HUES48 (cell line): ENCODE measurements around the gene HCFC1.

Source experiments
- H3K27ac ChIP-seq: one replicate; pipeline ENCODE4 v1.7.0; 2013; ENCODE audit warnings: low read depth, low read length, inconsistent platforms
- H3K27me3 ChIP-seq: 2 replicates; pipeline ENCODE4 v1.6.1; 2013; ENCODE audit warnings: mild to moderate bottlenecking, low read length; ENCODE audit not compliant: control insufficient read depth, insufficient read depth
- H3K36me3 ChIP-seq: 2 replicates; pipeline ENCODE4 v1.6.1; 2013; ENCODE audit warnings: low read length; ENCODE audit not compliant: control insufficient read depth, insufficient read depth
- H3K4me1 ChIP-seq: 2 replicates; pipeline ENCODE4 v1.6.1; 2013; ENCODE audit warnings: mild to moderate bottlenecking, low read length; ENCODE audit not compliant: control insufficient read depth, insufficient read depth
- H3K4me3 ChIP-seq: 2 replicates; pipeline ENCODE4 v1.5.1; 2013; ENCODE audit warnings: mild to moderate bottlenecking, low read depth, low read length
- H3K9ac ChIP-seq: 2 replicates; pipeline ENCODE4 v1.6.1; 2013; ENCODE audit warnings: mild to moderate bottlenecking, low read depth, low read length, moderate library complexity
- H3K9me3 ChIP-seq: 2 replicates; pipeline ENCODE4 v1.6.1; 2013; ENCODE audit warnings: low read length; ENCODE audit not compliant: control insufficient read depth, insufficient read depth

Gene HCFC1

GRCh38 chrX:153906126-153906917 lies 65.3 kb downstream of the HCFC1 start:
- Histone ChIP-seq H3K4me1 (no peaks in the 10 kb centered on the region), H3K36me3 (no peaks in the 10 kb centered on the region), H3K9me3 (peaks cover 29% of the 10 kb centered on the region), H3K4me3 (no peak overlapping the region), H3K9ac (no peak overlapping the region), H3K27ac (no peak overlapping the region), H3K27me3 (no peaks in the 10 kb centered on the region)

DNA sequence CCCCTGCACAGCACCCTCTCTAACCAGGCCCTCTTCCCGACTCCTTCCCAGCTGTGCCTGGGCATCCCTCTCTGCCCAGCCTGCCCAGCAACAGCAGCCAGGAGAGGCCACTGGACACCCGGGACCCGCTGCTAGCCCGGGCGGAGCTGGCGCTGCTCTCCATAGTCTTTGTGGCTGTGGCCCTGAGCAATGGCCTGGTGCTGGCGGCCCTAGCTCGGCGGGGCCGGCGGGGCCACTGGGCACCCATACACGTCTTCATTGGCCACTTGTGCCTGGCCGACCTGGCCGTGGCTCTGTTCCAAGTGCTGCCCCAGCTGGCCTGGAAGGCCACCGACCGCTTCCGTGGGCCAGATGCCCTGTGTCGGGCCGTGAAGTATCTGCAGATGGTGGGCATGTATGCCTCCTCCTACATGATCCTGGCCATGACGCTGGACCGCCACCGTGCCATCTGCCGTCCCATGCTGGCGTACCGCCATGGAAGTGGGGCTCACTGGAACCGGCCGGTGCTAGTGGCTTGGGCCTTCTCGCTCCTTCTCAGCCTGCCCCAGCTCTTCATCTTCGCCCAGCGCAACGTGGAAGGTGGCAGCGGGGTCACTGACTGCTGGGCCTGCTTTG lies 66.0 kb downstream of the HCFC1 start:
- no peaks in the 10 kb centered on the region for H3K27me3 ChIP-seq
- H3K4me3 ChIP-seq, result no peak overlapping the region
- no peaks in the 10 kb centered on the region for H3K4me1 ChIP-seq
- H3K9ac ChIP-seq, result no peak overlapping the region
- H3K36me3 ChIP-seq, result no peaks in the 10 kb centered on the region
- H3K9me3 ChIP-seq, result peaks cover 26% of the 10 kb centered on the region
- no peak overlapping the region for H3K27ac ChIP-seq

DNA sequence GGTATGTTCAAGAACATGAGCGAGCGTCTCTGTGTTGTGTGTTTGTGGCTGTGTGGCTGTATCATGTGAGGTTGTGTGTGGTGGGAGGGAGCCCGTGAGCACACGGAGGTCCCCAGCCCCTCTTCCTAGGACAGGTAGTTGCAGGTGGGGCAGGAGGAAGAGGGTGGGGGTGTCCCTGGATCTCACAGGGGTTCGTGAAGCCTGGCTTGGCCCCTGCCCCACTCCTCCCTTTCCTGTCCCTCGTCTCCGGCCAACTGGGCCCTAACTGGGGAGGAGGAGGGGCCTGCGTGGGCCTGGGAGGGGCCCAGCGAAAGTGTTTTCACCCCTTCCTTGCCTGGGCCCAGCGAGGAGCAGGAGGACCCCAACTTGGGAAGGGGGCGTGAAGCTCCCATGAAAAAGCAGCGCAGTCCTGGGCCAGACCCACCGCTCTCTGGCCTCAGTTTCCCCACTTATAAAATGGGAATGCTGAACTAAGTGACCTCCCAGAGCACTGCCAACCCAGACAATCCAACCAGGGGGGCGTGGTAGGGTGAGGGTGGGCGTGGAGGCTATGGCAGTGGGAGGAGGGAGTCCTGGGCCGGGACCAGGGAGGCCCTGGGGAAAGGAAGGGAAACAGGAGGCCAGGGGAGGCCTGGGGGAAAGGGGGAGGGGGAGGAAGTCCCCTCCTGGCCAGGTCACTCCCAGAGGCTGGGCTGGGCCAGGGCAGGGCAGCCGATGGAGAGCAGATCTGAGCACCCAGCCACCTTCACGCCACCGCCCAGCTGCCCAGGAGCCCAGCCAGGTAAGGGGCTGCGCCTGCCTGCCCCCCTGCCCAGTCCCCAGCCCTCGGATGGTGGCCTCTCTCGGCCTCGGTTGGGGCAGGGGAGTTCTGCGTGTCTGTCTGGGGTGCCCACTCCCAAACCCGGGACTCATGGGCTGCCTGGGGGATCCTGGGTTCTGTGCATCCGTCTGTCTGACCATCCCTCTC lies 67.3 kb downstream of the HCFC1 start, which contains the start of gene AVPR2:
Gene AVPR2, plus strand, starts transcription at position 683 of the 967 bp plus-strand sequence. CDS start 473 bp downstream, outside the sequence.
- no peak within 1 kb of the TSS for H3K27ac ChIP-seq
- peaks cover 26% of the 10 kb centered on the region for H3K9me3 ChIP-seq
- no peak within 1 kb of the TSS for H3K9ac ChIP-seq

GRCh38 chrX:153903238-153903980 lies 68.2 kb downstream of the HCFC1 start:
- H3K36me3 ChIP-seq, result no peaks in the 10 kb centered on the region
- H3K9me3 ChIP-seq, result peaks cover 21% of the 10 kb centered on the region
- H3K9ac ChIP-seq, result no peak overlapping the region
- no peak overlapping the region for H3K27ac ChIP-seq
- no peaks in the 10 kb centered on the region for H3K4me1 ChIP-seq
- no peak overlapping the region for H3K4me3 ChIP-seq
- H3K27me3 ChIP-seq, result no peaks in the 10 kb centered on the region

More for the DNA sequence above, 67.3 kb downstream of the HCFC1 start, which contains the start of gene AVPR2:
- Histone ChIP-seq H3K27me3 (no peaks in the 10 kb centered on the region), H3K4me1 (no peaks in the 10 kb centered on the region), H3K4me3 (no peak within 1 kb of the TSS), H3K36me3 (no peaks in the 10 kb centered on the region)

GRCh38 chrX:153902385-153902784 lies 69.2 kb downstream of the HCFC1 start:
- Histone ChIP-seq H3K4me3 (no peak overlapping the region), H3K4me1 (no peaks in the 10 kb centered on the region), H3K27ac (no peak overlapping the region), H3K36me3 (no peaks in the 10 kb centered on the region), H3K9ac (no peak overlapping the region), H3K27me3 (no peaks in the 10 kb centered on the region), H3K9me3 (peaks cover 30% of the 10 kb centered on the region)

GRCh38 chrX:153901753-153902140 lies 69.9 kb downstream of the HCFC1 start:
- Histone ChIP-seq H3K4me1 (no peaks in the 10 kb centered on the region), H3K9me3 (peaks cover 30% of the 10 kb centered on the region), H3K9ac (no peak overlapping the region), H3K27ac (no peak overlapping the region), H3K27me3 (no peaks in the 10 kb centered on the region), H3K36me3 (no peaks in the 10 kb centered on the region), H3K4me3 (no peak overlapping the region)

DNA sequence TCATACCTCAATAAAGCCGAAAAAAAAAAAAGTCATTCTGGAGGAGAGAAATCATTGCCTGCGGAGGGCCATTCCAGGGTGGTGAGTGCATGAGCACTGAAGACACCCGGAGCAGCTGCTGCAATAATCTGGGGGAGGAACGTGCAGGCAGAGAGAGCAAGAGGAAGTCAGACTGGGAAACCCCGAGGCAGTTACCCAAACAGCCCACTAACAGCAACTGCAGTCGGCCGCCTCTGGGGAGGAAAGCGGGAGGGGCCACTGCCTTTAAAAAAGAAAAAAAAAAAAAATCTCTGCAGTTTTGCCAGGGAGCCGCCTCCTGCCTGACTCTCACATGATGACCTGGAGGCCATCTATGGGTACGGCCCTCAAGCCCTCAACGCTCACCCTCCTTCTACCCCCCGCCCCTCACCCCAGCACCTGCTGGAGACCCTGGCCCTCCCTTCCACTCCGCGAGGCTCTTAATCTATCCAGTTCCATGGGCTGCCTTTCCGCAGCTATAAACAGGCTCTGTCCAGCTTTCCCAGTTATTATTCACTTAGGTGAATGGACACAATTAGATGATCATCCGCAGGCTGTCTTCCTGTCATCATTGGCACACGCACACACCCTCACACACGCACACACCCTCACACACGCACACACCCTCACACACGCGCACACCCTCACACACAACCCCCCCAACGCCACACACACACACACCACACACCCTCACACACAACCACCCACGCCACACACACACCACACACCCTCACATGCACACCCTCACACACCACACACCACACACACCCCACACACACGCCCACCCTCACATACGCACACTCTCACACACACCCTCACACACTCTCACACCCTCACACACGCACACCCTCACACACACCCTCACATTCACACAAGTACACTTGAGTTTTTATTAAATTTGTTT lies 70.5 kb downstream of the HCFC1 start:
- Histone ChIP-seq H3K4me1 (no peaks in the 10 kb centered on the region), H3K9me3 (peaks cover 28% of the 10 kb centered on the region), H3K27ac (no peak overlapping the region), H3K36me3 (no peaks in the 10 kb centered on the region), H3K4me3 (no peak overlapping the region), H3K9ac (no peak overlapping the region), H3K27me3 (no peaks in the 10 kb centered on the region)

GRCh38 chrX:153897899-153898298 lies 73.7 kb downstream of the HCFC1 start:
- peaks cover 21% of the 10 kb centered on the region for H3K9me3 ChIP-seq
- H3K27me3 ChIP-seq, result no peaks in the 10 kb centered on the region
- no peak overlapping the region for H3K27ac ChIP-seq
- no peaks in the 10 kb centered on the region for H3K36me3 ChIP-seq
- H3K4me3 ChIP-seq, result no peak overlapping the region
- H3K4me1 ChIP-seq, result no peaks in the 10 kb centered on the region
- no peak overlapping the region for H3K9ac ChIP-seq
